GM19035 (cell line): Measurements from ENCODE around the gene AUP1.
A peak's percentile ranks its signal among the peaks of the same experiment; 100 is the strongest.
"Not testable (repeated sequence)": the region's sequence is repeated elsewhere in the genome, so short reads cannot be mapped to it uniquely, and the experiment has no call there.

ENCODE experiments used
- ATAC-seq: cut with Tn5 transposase; IDR thresholded peaks from one replicate; pipeline ENCODE4 v1.9.1; 2021; ENCODE audit not compliant: unreplicated experiment

AUP1 gene

GRCh38 chr2:74499267-74499939 is 30.1 kb downstream of the AUP1 start, which contains the start of gene LBX2:
LBX2 (minus strand) TSS chr2:74499603; CDS start chr2:74499537, 66 bp downstream.
- ATAC-seq: no peak

DNA sequence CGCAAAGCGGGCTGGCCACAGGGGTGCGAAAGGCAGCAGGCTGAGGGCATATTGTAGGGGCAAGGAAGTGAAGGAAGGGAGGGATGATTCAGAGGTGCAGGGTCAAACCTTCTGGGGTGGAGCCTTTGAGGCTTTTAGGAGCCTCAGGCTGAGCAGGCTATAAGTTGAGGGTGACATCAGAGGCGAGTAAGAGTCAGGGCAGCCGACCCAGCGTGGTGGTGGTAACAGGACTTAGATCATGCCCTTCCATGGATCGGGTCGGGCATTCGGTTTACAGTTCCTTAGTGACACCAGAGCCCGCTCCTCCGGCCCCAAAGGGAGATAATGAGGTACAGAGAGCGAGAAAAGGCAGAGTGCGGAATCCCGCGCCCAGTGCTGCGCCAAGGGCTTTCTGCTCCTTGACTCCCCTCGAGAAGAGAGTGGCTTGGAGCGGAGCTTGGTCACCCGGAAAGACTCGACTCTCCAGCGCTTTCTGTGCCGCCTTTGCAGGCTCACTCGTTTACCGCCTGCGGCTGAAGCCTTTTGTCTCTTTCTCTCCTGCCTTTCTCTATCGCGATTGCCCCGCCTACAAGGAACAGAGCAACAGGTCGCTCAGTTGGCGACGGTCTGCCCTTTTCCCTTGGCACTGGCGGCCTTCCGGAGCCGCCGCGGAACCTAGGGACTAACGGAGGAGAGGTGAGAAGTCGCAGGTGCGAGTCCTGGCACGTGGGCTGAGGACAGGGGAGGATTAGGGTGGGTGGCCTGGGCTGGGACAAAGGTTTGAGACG is 30.8 kb downstream of the AUP1 start:
- ATAC-seq: no peak

DNA sequence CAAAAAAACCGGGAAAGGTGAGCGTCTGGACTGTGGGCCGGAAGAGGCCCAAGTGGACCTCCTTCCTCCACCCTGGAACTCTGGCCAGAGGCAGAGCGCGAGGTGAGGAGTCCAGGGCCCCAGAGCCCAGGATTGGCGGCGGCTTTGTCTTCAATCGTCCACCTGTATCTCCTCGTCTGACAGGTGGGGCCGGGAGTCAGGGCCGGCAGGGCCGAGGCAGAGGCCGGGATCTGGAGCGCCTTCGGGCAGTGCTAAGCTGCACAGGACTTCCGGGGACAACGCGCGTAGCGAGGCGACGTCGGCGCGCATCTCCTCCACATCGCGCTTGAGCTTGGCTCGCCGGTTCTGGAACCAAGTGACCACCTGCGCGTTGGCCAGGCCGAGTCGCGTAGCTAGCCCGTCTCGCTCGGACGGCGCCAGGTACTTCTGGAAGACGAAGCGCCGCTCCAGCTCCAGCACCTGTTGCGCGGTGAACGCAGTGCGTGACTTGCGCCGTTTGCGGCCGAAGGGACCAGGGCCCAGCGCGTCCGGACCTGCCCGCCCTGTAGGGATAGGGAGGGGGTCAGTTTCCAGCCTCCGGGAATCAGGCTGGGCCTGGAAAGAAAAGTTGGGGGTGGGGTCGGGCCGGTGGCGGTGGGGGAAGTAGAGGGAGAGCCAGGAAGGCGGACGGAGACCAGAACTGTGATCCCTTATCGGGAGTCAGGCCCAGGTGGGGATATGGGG is 31.6 kb downstream of the AUP1 start:
- ATAC-seq: no peak

DNA sequence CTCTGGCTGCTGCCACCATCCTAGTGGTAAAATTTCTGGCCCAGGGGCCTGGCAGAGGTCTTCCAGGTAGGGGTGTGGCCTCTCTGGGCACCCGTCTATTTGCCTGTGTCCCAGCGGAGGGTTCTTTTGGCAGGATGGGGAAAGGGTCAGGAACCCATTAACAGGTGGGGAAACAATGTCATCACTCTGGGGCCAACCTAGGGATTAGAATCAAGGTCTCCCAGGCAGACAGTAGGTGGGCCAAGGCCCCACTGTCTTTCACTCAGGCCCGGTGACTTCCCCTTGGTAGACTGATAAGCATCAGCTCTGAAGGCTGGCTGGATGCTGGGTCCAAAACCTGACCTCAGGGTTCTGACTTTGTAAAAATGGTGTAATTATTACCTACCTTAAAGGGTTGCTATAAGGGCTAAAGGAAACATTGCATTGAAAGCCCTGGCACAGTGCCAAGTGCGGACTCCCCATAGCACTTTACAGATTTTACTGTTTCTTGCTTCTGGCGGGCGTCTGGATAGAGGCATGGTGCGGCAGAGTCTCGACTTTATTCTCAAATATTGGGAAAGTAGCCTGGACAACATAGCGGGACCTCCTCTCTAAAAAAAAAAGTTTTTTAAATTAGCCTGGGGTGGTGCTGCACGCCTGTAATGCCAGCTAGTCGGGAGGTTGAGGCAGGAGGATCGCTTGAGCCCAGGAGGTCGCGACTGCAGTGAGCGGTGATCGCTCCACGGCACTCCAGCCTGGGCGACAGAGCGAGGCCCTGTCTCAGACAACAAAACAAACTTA is 32.3 kb downstream of the AUP1 start:
- ATAC-seq: no peak

DNA sequence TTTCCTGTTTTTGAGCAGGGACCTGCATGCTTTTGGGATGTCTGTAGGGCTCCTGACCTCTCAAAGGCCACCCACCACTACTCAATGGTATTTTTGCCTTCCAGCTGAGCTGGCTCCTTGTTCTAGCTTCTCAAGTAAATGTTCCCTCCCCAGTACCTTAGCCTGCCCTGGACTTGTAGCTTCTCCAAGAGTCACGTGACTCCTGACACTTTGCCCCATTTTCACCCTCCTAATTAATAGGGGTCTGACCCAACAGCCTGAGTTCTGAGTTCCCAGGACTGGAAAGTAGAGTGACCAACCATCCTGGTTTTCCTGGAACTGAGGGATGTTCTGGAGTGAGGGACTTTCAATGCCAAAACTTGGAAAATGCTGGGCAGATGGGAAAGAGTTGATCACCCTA is 34.1 kb downstream of the AUP1 start:
- no peak for ATAC-seq

DNA sequence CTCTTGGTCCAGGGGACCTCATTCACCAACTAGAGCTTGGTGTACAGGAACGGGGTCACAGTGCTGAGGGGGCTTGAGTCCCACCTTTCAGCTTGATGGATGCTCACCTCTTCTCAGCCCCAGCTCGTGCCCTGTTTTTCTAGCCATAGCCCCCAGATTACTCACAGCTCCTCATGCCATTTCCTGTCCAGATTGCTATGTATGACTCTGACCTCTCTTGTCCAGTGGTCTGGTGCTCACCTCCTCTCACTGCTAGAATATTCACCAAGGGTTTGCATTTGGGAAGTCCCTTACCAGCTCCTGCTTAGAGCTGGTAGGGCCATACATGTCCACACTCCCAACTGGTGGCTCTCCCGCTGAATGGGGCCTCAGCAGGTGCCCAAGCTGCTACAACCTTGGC is 36.0 kb downstream of the AUP1 start:
- ATAC-seq: no peak

- no peak for ATAC-seq
Observed at GRCh38 chr2:74491648-74492544, 37.6 kb downstream of the AUP1 start.

GRCh38 chr2:74489906-74490305 is 39.6 kb downstream of the AUP1 start:
- ATAC-seq: no peak

GRCh38 chr2:74488643-74489481 is 40.6 kb downstream of the AUP1 start:
- ATAC-seq: no peak

GRCh38 chr2:74486141-74486540 is 43.4 kb downstream of the AUP1 start:
- no peak for ATAC-seq

- not testable (repeated sequence) for ATAC-seq
Observed at GRCh38 chr2:74483675-74484164, 45.8 kb downstream of the AUP1 start.

DNA sequence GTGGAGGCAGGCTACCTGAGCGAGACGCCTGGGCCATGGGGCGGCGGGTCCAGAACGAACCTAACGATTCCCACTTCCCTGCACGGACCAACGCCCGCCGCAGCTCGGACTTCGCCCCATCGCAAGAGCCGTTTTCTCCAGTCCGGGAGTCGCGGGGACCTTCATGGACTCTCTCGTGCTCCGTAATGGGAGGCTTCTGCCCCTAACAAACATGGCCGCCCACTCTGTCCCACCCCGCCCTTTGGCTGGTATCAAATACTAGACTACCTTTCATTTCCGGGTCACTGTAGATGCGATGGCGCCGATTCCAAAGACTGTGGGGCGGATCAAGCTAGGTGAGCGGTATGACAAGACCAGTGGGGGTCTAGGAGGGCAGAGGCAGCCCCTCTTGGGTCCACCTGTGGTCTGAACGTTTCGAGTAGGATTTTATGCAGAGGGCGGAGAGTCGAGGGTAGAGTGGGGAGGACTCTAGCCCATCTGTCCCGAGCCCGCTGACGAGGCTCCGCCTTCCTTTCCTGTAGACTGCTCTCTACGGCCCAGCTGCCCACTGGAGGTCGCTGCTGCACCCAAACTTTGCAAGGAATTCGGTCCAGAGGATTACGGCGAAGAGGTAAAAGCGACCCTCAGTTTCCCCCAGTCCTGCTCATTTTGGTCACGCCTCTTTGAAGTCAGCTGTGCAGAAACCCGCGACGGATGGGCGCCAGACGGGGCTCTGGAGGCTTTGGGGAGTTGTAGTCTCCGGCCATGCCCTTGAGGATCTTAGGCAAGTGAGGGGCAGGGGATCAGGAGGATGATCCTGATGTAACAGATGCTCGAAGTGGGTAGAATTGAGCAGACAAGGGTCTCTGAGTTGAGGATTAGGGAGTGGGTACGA is 46.5 kb downstream of the AUP1 start, which contains the start of the genes CCDC142 and TTC31:
TSS of gene CCDC142 (minus strand) at position 198 of the 874 bp plus-strand sequence. CDS start at position 37, 161 bp downstream.
TSS of gene TTC31 (plus strand) at position 281 of the 874 bp plus-strand sequence. CDS start at position 296, 15 bp downstream.
- ATAC-seq: peak; percentile 91

GRCh38 chr2:74481961-74482800 is 47.3 kb downstream of the AUP1 start:
- peak; percentile 38 for ATAC-seq

DNA sequence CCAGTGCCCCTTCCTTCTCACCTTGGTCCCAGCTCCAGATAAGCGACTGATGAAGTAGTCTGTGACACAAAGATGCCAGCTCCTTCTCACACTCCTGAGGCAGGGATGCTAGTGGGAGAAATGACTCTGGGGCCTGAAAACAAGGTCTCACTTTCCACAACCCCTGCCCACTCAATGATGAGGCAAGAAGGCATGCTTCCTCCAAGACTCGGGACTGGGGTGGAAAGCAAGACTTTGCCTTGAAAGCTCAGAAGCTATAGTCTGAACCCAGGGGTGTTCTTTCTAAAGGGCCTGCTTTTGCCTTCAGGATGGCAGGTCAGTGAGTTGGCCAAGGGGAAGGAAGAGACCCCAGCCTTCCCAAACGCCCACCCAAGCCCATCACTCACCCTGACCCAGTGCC is 48.1 kb downstream of the AUP1 start:
- ATAC-seq: no peak
